Lower lobe of right lung (tissue), 2 donors: Measurements from ENCODE around the gene PKD2. TPM values are rescaled to one million over a fixed set of nuclear protein-coding genes. Genes with fewer than 3 reads are reported as not detected.

Experiments
- ATAC-seq, 2 donors: fragments of 200-7000 bp; cut with Tn5 transposase; one replicate each; pipeline ENCODE4 v1.9.1; 2020 to 2022; ENCODE audit warnings: mild to moderate bottlenecking in 2 of 2, moderate library complexity in 2 of 2
- DNase-seq: peaks from one replicate; pipeline ENCODE4 v3.0.0-alpha.2; 2020
- H3K27ac ChIP-seq: fragments of 200-600 bp; one replicate; pipeline ENCODE4 v1.8.0; 2022
- H3K27me3 ChIP-seq: fragments of 200-600 bp; one replicate; pipeline ENCODE4 v1.8.0; 2022; ENCODE audit warnings: low read depth
- H3K36me3 ChIP-seq: fragments of 200-600 bp; one replicate; pipeline ENCODE4 v1.8.0; 2022; ENCODE audit warnings: mild to moderate bottlenecking
- H3K4me1 ChIP-seq: fragments of 200-600 bp; one replicate; pipeline ENCODE4 v1.8.0; 2022
- H3K4me3 ChIP-seq: fragments of 200-600 bp; one replicate; pipeline ENCODE4 v1.8.0; 2022; ENCODE audit warnings: mild to moderate bottlenecking
- H3K9me3 ChIP-seq: fragments of 200-600 bp; one replicate; pipeline ENCODE4 v1.8.0; 2022
- CTCF ChIP-seq: fragments of 200-600 bp; IDR thresholded peaks from one replicate; pipeline ENCODE4 v1.8.0; 2022; ENCODE audit warnings: antibody characterized with exemption, mild to moderate bottlenecking
- intact Hi-C: fragments of 100-400 bp; cut with DNase I; formaldehyde crosslinking; loops from one replicate; pipeline ENCODE4 v1.11.0; 2022
- total RNA-seq: library from RNA; stranded (reverse); fragmentation: NEBNext Ultra II Directional; extraction: Animal tissue kit (Norgen Biotek cat#: 25700); gene quantifications from one replicate; pipeline ENCODE4 v1.2.1, GENCODE V29; 2021
- donor health status: DM: no; HTN: yes; CAD: no; lungs with severe emphysema.

The PKD2 gene
- total RNA-seq, 1 donor from 2014 or later: 21.4 TPM

- TF ChIP-seq CTCF: no peak
- no peak for ATAC-seq
- intact Hi-C loops: loop anchor here (10.0 kb wide), 1 partner anchor 180 kb away; no protein-coding TSS in a partner anchor
- H3K27ac ChIP-seq: no peak overlapping the region
- H3K9me3 ChIP-seq: no peaks in the 10 kb centered on the region
- no peak overlapping the region for H3K4me3 ChIP-seq
- no peaks in the 10 kb centered on the region for H3K4me1 ChIP-seq
- DNase-seq: no peak
- H3K27me3 ChIP-seq: no peaks in the 10 kb centered on the region
- H3K36me3 ChIP-seq: peaks cover 43% of the 10 kb centered on the region
Measured at GRCh38 chr4:88035292-88035691, 27.9 kb downstream of the PKD2 start.

GRCh38 chr4:88037447-88037846 is 30.0 kb downstream of the PKD2 start:
- H3K4me3 ChIP-seq: no peak overlapping the region
- no peak for TF ChIP-seq CTCF
- H3K9me3 ChIP-seq: no peaks in the 10 kb centered on the region
- peaks cover 64% of the 10 kb centered on the region for H3K36me3 ChIP-seq
- H3K4me1 ChIP-seq: no peaks in the 10 kb centered on the region
- intact Hi-C loops: loop anchor here (10.0 kb wide), 1 partner anchor 177 kb away; no protein-coding TSS in a partner anchor
- no peaks in the 10 kb centered on the region for H3K27me3 ChIP-seq
- DNase-seq: no peak
- H3K27ac ChIP-seq: no peak overlapping the region
- ATAC-seq: no peak

GRCh38 chr4:88037936-88038335 is 30.5 kb downstream of the PKD2 start:
- Histone ChIP-seq H3K27me3 (no peaks in the 10 kb centered on the region), H3K36me3 (peaks cover 69% of the 10 kb centered on the region), H3K4me3 (no peak overlapping the region), H3K9me3 (no peaks in the 10 kb centered on the region), H3K27ac (no peak overlapping the region), H3K4me1 (no peaks in the 10 kb centered on the region)
- no peak for ATAC-seq
- DNase-seq: no peak
- intact Hi-C loops: loop anchor here (10.0 kb wide), 1 partner anchor 177 kb away; no protein-coding TSS in a partner anchor
- TF ChIP-seq CTCF: no peak

GRCh38 chr4:88040707-88041106 is 33.3 kb downstream of the PKD2 start:
- no peaks in the 10 kb centered on the region for H3K9me3 ChIP-seq
- peaks cover 95% of the 10 kb centered on the region for H3K36me3 ChIP-seq
- H3K4me3 ChIP-seq: no peak overlapping the region
- DNase-seq (no peak), ATAC-seq (no peak)
- intact Hi-C loops: no loop called here
- TF ChIP-seq CTCF: no peak
- H3K27me3 ChIP-seq: no peaks in the 10 kb centered on the region
- H3K4me1 ChIP-seq: no peaks in the 10 kb centered on the region
- no peak overlapping the region for H3K27ac ChIP-seq

GRCh38 chr4:88041626-88042025 is 34.2 kb downstream of the PKD2 start:
- H3K9me3 ChIP-seq: no peaks in the 10 kb centered on the region
- intact Hi-C loops: no loop called here
- TF ChIP-seq CTCF: no peak
- DNase-seq (no peak), ATAC-seq (no peak)
- peaks cover 96% of the 10 kb centered on the region for H3K36me3 ChIP-seq
- H3K4me1 ChIP-seq: no peaks in the 10 kb centered on the region
- H3K27ac ChIP-seq: no peak overlapping the region
- no peaks in the 10 kb centered on the region for H3K27me3 ChIP-seq
- H3K4me3 ChIP-seq: no peak overlapping the region

DNA sequence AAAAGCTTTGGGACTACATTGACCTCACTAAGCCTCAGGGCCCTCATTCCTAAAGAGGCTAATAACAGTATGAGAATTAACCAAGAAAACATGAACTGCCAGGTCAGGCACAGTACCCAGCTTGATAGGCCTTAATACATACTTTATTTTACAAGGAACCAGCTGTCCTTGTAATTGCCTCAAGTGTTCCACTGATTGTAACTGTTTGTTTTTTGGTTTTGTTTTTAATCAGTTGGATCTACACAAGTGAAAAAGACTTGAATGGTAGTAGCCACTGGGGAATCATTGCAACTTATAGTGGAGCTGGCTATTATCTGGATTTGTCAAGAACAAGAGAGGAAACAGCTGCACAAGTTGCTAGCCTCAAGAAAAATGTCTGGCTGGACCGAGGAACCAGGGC is 35.6 kb downstream of the PKD2 start:
- Histone ChIP-seq H3K27ac (no peak overlapping the region), H3K36me3 (peaks cover 97% of the 10 kb centered on the region), H3K4me1 (no peaks in the 10 kb centered on the region), H3K27me3 (no peaks in the 10 kb centered on the region), H3K9me3 (no peaks in the 10 kb centered on the region), H3K4me3 (no peak overlapping the region)
- ATAC-seq: no peak
- TF ChIP-seq CTCF: no peak
- intact Hi-C loops: no loop called here
- DNase-seq: no peak
